HepG2 (cell line): ENCODE data around the gene PARP11.

Experiments used
- BHLHE40 ChIP-seq: IDR thresholded peaks from 2 replicates; pipeline ENCODE4 v1.6.1; 2011; ENCODE audit warnings: low read length, improper control_type of control experiment
- HMGXB4 ChIP-seq, 2 experiments: sonication (generic) in 1 of 2; formaldehyde crosslinking in 1 of 2; IDR thresholded peaks; 2 replicates each; pipeline versions ENCODE4 v1.4.0 to v1.6.1; 2018 to 2020; ENCODE audit warnings: missing genetic modification reagents in 2 of 2, borderline replicate concordance in 1 of 2, low read depth in 1 of 2, mild to moderate bottlenecking in 1 of 2, missing biosample characterization in 1 of 2

GRCh38 chr12:3810540-3810939, 62.7 kb downstream of the PARP11 start:
- TF ChIP-seq BHLHE40 (no peak), HMGXB4 (CRISPR knock-in tag; IDR thresholded peaks at IDR 0.05; ENCODE audit: borderline replicate concordance in 1 of 2, low read depth in 1 of 2) (no peak)
